ENCODE results near the gene COL23A1.
"Not testable (repeated sequence)": the region's sequence is repeated elsewhere in the genome, so short reads cannot be mapped to it uniquely, and the experiment has no call there.

Gene COL23A1

DNA sequence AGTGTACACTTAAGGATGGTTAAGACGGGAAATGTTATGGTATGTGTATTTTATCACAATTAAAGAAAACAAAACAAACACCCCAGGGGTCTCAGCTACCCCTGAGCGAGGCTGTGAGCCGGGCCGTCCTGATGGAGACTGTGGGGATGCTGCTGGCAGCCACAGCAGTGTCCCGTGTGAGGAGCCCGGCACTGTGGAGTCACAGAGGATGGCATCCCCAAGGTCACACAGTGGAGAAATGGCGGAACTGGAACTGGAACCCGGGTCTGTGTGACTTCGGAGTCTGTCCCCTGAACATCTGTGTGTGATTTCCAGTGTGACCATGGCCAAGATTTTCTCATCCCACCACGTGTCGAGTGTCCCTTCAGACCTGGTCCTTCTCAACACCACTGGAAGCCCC lies 276.9 kb downstream of the COL23A1 start:
- no peak for DNase-seq

DNA sequence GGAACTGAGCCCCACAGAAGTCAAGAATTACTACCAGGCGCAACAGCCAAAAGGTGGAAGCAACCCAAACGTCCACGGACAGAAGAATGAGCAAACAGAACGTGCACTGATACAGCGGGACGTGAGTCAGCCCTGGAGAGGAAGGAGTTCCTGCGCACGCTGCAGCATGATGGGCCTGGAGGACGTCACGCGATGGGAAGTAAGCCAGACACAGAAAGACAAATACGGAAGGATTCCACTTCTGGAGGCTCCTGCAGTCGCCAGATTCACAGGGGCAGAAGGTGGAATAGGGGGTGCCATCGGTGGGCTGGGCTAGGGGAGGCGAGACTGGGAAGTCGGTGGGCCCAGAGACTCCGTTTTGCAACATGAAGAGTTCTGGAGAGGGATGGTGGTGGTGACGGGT lies 277.3 kb downstream of the COL23A1 start:
- no peak for DNase-seq

DNA sequence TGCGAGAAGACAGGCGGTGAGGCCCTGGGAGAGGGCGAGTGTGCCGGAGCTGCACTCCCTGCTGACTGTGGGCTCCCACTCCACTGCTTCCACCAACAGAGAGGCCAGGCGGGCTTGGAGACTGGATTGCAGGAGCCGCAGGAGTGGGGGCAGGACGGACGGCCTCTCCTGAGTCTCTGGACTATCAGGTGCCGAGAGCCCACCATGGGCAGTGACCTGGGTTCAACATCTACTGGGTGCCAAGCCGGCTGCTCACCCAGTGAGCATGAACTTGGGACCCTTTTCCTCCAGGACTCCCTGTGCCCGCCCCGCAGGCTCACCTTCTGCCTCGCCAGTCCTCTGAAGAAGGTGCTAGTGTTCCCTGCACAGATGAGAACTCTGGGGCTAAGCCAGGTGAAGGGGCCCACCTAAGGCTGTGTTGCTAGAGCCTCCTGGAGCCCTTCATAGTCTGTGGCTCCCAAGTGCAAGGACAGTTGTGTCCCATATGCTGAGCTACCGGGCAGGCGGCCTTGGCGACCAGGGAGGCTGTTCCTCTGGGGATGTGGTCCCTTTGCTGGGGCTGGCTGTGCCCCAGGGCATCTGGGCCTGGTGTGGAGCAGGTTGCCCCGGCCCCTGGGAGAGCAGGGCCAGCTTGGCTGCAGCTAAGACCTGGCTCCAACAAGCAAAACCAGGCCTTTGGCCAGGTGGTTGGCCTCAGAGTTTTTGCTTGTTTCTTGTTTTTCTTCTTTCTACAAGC lies 279.9 kb downstream of the COL23A1 start:
- no peak for DNase-seq

DNA sequence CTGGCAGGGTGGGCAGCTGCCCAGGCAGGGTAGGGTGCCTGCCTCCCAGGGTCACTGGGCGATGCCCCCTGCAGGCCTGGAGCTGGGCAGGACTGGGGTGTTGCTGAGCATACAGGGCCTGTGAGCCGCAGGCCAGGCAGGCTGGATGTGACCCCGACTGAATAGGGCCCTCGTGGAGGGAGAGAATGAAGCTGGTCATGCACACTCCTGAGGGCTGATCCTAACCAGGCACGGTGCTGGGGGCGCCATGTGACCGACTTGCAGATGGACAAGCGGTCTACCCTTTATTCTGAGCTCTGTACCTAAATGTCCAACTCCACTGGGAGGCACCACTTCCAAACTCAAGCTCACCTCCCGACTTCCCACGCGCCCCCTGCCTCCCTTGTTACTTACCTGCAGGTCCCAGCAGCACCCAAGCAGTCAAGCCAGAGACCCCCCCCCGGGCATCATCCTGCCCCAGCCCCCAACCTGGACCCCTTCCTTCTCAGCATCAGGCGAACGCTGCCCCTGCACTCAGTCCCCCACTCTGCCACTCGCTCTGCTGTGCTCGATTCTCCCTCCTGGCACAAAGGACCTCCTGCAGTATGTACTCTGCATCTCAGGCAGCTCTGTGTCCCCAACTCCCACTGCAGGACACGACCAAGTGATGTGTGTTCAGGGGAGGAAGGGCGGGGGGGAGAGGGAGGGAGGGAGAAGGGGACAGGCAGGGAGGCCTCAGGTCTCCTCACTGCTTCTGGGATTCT lies 280.8 kb downstream of the COL23A1 start:
- DNase-seq = no peak

GRCh38 chr5:178308541-178309092 lies 281.6 kb downstream of the COL23A1 start:
- DNase-seq = no peak

DNA sequence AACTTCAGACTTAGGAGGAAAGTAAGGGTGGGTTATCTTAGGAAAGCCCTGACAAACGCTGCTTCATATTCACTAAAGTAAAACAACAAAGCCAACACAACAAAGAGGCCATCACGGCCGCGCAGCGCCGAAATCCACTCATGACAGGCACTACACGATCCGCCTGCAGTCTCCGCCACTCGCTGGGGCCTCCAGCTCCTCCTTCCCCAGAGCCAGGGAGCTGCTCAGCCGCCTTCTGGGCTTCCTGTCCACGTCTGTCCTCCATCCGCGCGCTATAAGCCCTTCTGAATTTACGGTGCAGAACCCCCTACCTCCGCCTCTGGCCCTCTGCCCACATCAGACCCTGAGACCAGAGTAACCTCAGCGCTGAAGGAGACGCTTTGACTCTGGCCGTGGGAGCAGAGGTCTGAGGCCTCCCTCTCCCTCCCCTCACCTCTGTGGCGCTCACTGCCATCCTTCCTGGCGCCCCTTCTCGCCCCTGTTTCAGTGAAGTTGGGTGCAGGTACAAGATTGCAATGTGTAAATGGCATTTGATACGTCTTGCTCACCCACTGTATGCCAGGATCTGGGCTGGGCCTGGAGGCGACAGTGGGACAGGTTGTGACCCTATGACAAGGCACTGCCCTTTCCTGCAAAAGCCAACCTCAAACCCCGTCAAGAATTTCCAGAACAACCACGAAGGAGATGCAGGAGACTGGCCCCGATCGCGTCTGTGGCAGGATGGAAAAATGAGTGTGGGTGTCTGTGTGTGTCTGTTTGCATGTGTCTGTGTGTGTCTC lies 282.7 kb downstream of the COL23A1 start:
- no peak for DNase-seq

GRCh38 chr5:178306430-178307225 lies 283.6 kb downstream of the COL23A1 start:
- DNase-seq = no peak

DNA sequence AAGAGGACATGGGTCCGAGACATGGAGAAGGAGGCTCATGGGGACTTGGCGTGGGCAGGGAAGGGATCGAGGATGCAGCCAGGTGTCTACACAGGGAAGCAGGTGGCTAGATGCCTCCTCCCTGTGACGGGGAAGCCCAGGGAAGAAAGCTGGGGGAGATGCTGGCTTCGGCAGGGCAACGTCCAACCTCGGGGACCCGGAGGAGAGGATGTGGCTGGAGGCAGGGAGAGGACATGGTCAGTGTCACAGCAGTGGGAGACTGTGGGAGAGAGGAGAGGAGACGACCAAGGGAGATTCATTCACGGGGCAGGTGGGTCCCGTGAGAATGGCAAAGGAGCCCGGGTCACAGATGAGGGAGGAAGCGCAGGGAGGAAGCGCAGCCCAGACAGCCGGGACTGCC lies 284.4 kb downstream of the COL23A1 start:
- DNase-seq = no peak

DNA sequence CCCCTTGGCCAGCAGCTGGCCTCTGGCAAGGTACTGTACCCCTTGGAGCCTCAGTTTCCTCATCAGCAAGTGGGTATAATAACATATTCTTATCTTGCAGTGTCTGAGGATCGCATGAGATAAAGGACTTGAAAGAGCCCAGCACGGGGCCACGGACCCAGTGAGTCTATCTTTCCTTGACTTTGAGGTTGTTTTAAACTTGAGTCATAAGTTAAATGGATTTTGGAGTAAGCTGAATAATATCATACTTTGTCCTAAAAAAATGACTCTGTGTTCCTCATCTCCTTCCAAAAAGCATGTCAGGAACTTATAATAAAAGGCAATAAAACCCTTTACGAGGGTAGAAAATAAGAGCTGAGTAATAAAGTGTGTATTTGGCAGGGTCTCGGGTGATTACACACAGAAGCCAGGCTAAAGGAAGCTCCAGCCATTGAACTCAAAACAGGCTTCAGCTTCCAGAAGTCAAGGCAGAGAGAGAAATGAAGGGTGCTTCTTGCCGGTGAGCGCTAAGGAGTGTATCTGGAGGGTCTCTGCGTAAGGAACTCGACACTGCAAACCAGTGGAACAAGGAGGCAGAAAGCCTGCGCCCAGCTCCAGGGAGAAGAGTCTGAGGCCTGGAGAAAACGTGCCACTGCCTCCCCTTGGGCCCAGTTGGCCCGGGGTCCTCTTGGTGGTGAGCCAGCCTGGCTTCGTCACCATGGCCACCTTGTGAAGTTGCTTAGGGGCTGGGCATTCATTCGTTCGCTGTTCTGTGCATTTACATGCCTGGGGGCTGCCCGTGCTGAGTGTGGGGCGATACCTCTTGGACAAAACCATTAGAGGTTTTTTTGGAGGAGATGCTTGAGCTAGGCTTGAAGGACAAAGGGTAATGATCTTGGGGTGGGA lies 285.2 kb downstream of the COL23A1 start:
- DNase-seq = no peak

- no peak for DNase-seq
Observed at GRCh38 chr5:178304016-178304415, 286.2 kb downstream of the COL23A1 start.

DNA sequence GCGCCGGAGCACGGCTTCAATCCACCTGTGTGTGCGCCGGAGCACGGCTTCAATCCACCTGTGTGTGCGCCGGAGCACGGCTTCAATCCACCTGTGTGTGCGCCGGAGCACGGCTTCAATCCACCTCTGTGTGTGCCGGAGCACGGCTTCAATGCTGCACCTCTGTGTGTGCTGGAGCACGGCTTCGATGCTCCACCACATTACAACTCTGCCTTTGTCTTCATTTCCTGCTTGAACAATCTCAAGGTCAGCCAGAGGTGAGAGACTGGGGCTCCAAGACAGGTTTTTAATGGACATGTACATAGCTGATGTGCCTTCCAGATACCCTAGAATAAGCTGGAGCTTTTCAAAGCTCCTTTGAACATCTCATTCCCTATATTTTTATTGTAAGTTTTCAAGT lies 287.9 kb downstream of the COL23A1 start:
- DNase-seq = not testable (repeated sequence)

GRCh38 chr5:178301641-178302040 lies 288.6 kb downstream of the COL23A1 start:
- DNase-seq = no peak

DNA sequence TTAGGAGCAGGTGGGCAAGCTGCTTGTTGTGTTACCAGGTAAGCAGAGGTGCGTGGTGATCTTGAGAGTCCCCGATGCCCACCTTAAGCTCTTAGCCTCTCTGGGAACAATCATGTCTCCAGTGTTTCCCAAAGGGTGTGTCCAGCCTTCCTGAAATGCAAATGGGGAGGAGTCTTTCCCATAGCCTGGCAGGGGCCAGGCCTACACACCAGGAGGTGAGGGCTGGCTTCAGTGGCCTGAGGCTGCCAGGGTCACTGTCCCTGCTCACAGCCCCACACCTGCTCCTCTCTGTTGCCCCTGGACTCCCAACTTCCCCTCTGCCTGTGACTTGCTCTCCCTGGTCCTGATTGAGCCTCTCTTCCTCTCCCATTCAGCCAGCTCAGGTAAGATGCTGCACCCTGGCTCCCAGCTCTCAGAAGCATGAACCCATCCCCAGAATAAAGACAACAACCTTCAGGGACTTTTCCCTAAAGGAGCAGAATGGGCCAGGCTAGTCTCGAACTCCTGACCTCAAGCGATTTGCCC lies 291.8 kb downstream of the COL23A1 start:
- DNase-seq = no peak

DNA sequence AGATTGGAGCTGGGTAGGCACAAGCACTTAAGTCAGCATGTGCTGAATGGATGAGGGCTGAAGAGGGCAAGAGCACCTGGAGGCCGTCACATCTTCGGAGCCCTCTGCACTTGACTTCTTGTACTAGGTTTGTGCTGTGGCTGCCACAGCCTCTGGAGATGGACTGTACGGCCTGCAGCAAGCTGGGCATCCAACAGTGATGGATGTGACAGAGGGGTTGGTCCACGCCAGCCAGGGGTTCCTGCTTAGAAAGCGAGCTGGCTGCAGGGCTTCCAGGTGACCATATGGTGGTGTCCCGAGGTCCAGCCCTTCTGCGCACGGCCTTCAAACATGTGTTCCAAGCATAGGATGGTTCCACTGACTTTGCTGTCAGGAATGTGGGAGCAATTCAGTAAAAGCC lies 292.4 kb downstream of the COL23A1 start:
- no peak for DNase-seq

DNA sequence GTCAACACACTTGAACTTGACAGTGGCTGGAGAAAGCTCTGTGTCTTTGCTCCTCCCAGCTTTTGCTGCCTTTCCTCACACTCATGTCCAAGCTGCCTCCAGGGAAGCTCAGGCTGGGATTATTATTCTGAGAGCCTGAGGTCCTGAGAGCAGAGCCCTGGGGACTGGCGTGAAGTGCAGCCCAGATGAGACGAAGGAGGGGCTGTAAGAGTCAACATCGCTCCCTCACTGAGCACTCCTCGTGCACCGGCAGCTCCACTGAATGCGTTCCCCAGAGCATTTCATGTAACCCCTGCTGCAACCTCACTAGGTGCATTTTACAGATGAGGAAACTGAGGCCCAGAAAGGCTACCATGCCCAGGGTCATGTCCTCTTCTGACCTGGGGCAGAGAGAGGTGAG lies 294.1 kb downstream of the COL23A1 start:
- DNase-seq = no peak

GRCh38 chr5:178295589-178295988 lies 294.6 kb downstream of the COL23A1 start:
- DNase-seq = no peak

DNA sequence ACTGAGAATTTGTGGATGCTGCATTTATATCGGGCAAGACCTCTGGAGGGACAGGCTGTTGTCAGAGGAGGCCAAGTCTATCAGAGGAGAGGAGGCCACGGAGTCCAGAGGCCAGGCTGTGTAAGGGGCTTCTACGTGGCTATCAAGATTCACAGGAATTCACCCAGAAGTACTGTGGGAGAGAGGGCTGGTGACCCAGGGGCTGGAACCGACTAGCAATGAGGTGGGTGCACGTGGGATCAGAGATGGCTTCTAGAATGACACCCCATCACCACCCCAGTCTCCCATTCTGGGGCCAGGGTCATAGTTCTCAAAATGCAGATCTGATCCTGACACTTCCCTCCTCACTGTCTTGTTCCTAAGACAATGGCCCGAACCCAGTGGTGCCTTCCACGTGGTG lies 296.4 kb downstream of the COL23A1 start:
- no peak for DNase-seq

DNA sequence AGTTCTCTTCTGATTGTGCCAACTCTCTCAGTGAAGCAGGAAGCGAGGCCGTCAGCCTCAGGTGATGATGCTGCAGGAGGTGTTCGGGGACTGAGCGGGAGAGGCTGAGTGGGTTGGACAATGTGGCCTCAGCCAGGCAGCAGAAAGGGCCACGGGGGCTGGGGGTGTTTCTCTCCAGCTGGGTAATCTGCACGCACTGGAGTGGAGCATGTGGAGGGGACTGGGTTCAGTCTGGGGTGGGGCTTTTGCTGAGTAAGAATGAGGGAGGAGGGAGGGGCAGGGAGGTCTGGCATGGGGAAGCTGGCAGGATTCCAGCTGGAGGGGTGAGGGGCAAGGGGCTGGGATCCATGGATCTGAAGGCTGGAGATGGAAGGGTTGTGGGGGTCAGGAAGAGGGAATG lies 296.8 kb downstream of the COL23A1 start:
- DNase-seq = no peak

DNA sequence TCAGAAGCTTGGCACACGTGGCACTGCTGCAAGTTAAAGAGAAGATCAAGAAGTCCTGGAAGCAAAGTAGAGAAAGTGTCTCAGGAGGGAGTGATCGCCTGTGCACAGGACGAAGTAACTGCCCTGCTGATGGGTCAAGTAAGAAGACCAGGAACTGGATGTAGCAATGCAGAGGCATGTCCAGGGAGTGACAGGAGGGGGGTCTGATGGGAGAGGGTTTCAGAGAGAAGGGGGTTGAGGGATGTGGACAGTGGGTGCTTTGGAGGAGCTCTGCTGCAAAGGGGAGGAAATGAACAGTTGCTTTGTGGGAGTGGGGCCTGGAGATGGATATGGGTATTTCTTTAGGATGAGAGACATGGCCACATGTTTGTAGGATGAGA lies 297.4 kb downstream of the COL23A1 start:
- no peak for DNase-seq

DNA sequence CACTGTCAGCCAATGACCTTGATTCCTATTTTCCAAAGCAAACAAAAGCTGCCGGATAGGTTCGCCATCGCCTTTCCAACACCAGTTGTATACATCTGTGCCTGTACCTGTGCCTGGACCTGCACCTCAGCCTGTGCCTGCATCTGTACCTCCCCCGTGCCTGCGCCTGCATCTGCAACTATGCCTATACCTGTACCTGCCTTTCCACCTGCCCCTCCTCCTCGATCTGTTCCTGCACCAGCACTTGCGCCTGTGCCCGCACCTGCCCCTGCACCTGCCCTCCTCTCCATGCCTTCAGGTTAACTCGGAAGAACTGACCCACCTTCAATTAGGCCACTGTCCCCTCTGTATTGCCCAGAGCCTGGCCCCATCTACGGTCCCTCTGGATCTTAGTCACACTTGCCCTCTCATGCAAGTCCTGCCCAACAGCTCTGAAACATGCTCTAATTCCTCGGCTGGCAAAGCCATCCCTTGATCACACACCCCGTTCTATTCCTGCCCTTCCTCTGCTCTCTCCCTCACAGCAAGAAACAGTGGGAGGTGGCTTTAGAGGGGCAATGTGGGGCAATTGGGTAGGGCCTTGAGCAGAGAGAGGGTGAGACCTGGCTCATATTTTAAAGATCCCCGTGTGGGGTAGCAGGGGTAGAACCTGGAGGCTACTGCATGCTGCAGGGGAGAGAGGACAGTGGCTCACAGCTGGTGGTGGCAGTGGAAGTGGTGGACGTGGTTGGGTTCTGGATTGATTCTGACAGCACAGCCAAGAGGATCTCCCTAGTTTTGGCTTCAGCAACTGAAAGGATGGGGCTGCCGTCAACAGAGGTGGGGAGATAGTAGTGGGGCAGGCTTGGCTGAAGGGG lies 298.0 kb downstream of the COL23A1 start:
- no peak for DNase-seq
